Retinal pigment epithelial cell (primary cell): ENCODE results near the gene TBC1D5.

Source experiments
- DNase-seq: peaks from one replicate; pipeline ENCODE4 v3.0.0-alpha.2; 2010; ENCODE audit warnings: low read depth
- H3K4me3 ChIP-seq: 2 replicates; pipeline ENCODE4 v1.5.1; 2011; ENCODE audit warnings: mild to moderate bottlenecking, low read length, control low read depth, moderate library complexity
- TF ChIP-seq, protein P1 (sequence below): conservative IDR thresholded peaks from 2 replicates; pipeline ENCODE4 v1.5.1; 2011; ENCODE audit warnings: low read depth, low read length, control low read depth, inconsistent platforms

Gene TBC1D5

DNA sequence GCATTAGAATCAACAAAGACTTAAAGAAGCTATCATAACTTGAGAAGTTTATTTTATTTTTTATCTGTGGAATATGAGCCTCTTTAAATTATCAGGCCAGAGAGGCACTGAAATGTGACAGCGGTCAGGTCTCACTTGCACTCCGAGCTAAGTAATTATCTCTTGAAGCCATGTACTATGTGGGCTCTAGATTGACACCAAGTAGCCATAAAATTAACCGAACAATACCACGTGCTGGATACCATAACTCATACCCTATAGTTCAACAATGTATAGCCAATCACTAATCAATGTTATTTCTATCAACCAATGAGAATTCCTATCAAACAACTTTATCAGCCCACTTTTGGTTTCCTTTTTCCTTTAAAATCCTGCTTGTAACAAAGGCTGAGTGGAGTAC, 299.3 kb downstream of the TBC1D5 start:
- TF ChIP-seq, protein P1, sequence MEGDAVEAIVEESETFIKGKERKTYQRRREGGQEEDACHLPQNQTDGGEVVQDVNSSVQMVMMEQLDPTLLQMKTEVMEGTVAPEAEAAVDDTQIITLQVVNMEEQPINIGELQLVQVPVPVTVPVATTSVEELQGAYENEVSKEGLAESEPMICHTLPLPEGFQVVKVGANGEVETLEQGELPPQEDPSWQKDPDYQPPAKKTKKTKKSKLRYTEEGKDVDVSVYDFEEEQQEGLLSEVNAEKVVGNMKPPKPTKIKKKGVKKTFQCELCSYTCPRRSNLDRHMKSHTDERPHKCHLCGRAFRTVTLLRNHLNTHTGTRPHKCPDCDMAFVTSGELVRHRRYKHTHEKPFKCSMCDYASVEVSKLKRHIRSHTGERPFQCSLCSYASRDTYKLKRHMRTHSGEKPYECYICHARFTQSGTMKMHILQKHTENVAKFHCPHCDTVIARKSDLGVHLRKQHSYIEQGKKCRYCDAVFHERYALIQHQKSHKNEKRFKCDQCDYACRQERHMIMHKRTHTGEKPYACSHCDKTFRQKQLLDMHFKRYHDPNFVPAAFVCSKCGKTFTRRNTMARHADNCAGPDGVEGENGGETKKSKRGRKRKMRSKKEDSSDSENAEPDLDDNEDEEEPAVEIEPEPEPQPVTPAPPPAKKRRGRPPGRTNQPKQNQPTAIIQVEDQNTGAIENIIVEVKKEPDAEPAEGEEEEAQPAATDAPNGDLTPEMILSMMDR, result no peak
- no peak overlapping the region for H3K4me3 ChIP-seq
- DNase-seq, result no peak

DNA sequence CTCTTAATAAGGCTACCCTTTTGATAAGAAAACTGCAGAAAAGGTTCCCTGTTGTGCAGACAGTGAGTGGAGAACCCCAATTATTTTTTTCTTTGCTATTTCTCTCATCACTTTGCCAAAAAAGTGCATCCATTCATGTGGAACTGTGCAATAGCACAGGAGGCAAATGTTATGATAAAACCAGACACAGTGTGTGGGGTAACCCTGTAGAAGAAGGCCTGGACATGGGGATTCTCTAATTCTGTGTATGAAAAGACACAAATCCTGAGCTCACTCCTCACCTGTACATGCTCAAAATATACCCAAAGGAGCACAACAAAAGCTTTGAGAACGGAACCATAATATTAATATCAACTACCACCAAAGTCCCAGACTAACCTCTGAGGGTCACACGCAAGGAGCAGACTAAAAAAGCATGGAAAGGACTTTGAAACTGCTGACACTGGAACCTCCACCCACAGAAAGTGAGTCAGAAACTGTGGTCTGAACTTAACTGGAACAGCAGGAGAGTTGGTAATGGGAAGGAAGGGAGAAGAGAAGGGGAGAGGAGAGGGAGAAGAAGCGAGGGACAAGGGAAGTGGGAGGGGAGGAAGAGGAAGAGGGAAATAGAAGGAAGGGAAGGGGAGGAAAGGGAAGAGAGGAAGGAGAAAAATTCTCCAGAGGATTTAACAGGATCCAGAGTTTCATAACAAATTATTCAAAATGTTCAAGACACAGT, 299.9 kb downstream of the TBC1D5 start:
- no peak for DNase-seq
- no peak overlapping the region for H3K4me3 ChIP-seq
- TF ChIP-seq, protein P1, result no peak

DNA sequence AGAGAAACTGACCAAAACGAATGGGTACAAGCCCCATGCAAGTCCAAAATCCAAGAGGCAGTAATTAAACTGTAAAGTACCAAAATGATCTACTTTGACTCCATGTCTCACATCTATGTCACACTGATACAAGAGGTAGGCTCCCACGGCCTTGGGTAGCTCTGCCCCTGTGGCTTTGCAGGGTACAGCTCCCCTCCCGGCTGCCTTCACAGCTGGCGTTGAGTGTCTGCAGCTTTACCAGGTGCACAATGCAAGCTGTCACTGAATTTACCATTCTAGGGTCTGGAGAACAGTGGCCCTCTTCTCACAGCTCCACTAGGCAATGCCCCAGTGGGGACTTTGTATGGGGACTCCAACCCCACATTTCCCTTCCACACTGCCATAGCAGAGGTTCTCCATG, 308.6 kb downstream of the TBC1D5 start:
- H3K4me3 ChIP-seq, result no peak overlapping the region
- DNase-seq, result no peak
- TF ChIP-seq, protein P1, result no peak

DNA sequence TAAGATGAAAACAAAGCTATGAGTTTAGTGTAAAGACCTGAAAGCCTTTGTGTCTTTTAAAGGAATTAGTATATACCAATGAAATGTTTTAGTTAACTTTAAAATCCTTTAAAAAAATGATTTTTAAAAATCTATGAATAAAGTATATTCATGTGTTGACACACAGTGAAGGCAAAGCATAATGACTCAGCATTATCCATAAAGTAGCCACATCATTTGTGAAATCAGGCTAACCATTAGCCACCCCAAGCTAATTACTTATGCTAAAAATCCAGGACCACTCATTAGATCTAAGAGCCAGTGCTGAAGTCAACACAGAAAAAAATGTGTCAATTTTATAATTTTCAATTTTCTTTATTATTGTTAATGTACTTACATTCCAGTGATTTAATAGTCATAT, 310.2 kb downstream of the TBC1D5 start:
- DNase-seq, result no peak
- TF ChIP-seq, protein P1, result no peak
- H3K4me3 ChIP-seq, result no peak overlapping the region

DNA sequence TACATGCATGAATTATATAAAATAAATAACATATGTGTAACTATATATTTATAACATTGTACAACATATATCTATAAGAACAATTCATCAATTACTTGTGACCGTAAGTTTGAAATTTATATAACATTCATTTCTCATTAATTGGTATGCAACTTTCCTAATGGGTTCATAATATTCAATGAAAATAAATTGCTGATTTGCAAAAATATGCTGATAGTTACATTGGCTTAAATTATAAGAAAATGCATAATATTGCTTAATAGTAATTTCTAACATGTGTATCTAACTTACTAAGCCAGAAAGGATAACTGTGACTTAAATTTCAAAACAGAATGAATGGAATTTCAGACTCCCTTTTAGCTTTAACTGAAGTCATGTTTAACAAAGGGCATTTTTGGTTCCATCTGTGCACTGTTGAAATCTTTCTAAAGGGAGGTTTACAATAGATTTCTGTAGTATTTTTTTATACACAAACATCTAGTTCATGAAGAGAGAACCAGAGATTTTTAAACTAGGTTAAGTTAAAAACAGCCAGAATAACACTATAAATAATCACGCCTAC, 310.9 kb downstream of the TBC1D5 start:
- DNase-seq, result no peak
- TF ChIP-seq, protein P1, result no peak
- no peak overlapping the region for H3K4me3 ChIP-seq

DNA sequence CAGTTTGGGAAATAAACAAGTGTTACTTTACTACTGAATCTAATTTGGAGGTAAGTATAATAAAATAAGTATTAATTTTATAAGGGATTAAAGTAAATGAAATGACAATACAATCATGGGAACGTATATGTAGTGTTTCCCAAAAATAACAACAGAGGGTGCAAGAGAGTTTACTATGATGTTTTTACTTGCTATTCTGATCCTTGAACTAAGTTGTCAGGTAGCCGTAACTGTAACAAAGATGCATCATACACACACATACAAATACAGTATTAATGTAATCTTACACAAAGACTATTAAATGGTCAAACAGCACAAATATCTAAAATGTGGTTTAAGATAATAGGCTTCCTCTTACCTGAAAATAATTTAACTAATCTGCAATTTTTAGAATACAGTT, 311.4 kb downstream of the TBC1D5 start:
- peak; percentile 13 for DNase-seq
- TF ChIP-seq, protein P1, result peak; percentile 32
- H3K4me3 ChIP-seq, result no peak overlapping the region

DNA sequence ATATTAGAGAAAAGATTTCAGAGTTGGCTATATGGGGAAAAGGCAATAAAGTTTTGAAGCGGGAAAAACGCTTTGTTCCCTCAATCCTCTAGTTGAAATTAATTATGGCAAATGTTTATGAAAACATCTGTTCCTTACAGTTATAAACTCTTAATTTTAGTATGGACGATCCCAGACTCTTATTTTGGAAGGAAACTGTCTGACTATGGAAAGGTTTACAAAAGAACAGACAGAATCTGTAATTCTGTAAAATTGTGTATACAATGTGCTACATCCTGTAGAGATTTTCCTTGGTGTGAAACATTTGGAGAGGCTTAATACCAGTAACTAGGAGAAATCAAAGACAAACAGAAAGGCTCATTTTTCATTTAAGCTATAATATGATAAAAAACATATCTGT, 311.8 kb downstream of the TBC1D5 start:
- no peak for DNase-seq
- TF ChIP-seq, protein P1, result no peak

More for the DNA sequence above, 311.8 kb downstream of the TBC1D5 start:
- H3K4me3 ChIP-seq, result no peak overlapping the region
